ENCODE results near the gene RHOC.

RHOC gene

DNA sequence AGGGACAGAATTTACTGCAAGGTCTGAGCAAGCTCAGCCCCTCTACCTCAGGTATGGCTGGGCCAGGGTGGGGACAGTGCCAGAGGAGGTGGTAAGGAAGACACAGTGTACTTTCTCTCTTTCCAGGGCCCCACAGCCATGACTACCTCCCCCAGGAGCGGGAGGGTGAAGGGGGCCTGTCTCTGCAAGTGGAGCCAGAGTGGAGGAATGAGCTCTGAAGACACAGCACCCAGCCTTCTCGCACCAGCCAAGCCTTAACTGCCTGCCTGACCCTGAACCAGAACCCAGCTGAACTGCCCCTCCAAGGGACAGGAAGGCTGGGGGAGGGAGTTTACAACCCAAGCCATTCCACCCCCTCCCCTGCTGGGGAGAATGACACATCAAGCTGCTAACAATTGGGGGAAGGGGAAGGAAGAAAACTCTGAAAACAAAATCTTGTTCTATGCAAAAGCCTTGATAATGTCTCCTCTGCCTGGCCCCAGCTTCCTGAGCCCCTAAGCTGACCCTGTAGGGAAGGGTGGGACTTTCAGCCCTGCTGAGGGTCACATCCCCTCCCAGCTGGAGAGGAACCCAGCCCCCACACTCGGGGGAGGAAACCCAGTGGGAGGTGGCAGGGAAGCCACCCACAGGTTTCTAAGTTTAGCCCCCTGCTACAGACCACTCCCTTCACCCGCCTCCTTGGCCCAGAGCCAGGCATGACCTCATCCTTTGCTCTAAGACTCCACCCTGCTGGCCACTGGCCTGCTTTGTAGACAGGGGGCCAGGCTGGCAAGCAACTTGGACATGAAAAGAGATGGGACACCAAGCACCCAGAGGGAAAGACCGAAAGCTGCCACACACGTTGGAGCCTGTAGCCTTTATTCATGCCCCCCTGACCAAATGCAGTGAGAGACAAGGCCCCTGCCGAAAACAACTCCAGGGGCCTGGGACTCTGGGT, 6.4 kb downstream of the RHOC start:
- DNase-seq, result no peak

DNA sequence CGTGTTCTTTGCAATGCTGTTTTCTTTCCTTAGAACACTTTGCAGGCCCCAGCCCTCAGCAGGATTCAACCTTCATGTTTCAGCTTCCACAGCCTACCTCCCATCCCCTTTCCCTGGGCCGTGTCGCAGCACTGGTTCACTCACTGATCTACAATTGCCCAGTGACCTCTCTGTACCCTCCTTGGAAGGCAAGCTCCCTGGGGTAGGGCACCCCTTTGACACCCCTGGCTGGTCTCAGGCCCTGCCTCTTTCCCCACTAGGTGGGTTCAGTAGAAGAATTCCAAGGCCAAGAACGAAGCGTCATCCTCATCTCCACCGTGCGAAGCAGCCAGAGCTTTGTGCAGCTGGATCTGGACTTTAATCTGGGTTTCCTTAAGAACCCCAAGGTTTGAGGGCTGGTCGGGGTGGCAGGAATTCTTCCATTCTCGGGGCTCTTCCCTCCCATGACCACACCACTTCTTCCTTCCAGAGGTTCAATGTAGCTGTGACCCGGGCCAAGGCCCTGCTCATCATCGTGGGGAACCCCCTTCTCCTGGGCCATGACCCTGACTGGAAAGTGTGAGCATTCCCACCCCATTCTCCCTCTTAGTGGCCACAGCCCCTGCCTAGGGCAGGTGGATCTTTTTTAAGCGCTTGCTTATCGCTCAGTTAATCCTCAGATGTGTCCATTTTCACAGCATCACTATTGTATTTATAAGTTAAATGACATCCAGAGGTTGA, 7.3 kb downstream of the RHOC start:
- no peak for DNase-seq

DNA sequence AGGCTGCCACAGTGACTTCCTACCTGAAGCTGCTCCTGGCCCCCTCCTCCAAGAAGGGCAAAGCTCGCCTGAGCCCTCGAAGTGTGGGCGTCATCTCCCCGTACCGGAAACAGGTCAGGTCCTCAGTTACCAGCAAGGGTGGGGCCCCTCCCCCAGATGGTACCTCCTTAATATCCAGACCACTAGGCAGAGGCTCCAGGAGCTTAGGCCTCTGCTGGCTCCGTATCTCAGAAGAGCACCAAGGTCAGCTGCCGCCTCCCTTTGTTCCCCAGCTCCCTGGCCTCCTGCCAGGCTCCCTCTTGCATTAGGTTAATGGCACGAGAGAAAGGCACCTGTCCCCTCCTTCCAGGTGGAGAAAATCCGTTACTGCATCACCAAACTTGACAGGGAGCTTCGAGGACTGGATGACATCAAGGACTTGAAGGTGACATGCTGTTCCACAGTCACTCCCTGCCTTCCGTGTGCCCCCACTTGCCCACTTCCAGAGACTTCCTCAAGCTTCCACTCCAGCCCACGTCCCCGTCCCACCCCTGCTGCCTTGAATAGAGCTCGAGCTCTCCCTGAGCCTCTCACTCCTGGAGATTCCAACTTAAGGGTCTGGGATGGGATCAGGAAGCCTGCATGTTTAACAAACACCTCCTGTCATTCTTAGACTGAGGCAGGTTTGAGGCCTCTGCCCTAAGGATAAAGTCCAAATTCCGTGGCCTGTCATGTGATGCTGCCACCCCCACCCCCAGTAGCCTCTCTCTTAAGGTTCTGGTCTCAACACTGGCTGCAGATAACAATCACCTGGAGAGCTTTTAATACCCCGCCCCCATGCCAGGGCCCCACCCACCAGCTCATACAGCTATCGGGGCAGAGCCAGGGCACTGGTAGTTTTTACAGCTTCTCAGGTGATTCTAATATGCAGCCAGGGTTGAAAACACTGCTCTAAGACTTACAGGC, 8.3 kb downstream of the RHOC start:
- no peak for DNase-seq

DNA sequence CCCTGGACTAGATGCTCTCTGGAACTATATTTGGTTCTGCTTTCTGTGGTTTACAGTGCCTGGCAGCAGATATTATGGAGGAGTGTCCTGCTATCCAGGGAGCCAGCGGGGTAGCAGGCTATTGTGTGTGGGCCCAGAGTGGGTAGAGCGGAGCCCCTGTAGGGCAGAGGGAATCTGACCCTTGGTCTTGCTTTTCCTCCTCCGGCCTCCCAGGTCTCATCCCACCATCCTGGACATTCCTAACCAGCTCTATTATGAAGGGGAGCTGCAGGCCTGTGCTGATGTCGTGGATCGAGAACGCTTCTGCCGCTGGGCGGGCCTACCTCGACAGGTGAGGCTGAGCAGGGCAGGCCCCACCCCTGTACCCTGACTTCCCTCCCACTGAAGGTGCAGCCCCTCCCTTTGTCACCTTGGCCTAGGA, 9.1 kb downstream of the RHOC start:
- no peak for DNase-seq

DNA sequence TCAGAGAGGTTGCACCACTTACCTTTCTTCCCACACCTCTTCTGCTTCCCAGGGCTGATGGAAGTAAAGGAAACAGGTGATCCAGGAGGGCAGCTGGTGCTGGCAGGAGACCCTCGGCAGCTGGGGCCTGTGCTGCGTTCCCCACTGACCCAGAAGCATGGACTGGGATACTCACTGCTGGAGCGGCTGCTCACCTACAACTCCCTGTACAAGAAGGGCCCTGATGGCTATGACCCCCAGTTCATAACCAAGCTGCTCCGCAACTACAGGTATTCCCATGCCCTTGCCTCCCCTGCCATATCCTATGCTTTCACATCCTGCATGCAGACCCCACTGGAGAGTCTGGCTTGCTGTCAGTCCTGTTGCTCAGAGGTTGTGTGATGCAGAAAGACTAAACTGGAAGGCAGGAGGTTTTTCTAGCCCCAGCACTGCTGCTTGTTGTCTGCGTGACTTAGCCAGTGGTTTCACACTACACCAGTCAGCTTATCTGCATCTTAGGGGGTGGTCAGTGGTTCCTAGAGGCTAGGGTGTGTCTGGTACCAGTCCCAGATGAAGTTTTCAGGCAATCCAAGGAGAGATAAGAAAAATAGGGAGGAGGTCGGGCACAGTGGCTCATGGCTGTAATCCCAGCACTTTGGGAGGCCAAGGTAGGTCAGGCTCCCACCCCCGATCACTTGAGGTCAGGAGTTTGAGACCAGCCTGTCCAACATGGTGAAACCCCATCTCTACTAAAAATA, 10.2 kb downstream of the RHOC start:
- no peak for DNase-seq

DNA sequence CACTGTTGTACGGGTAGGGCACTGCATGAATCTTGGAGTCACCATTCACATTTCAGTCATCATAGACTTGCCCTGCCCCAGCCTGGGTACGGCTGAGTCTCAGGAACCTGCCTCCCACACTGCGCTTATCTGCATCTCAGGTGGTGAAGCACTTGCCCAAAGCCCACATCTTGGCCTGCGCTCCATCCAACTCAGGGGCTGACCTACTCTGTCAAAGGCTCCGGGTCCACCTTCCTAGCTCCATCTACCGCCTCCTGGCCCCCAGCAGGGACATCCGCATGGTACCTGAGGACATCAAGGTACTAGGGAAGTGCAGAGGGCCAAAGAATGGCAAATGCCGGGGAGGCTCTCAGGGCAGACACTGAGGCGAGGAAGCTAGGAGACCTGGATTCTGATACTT, 11.7 kb downstream of the RHOC start:
- no peak for DNase-seq

DNA sequence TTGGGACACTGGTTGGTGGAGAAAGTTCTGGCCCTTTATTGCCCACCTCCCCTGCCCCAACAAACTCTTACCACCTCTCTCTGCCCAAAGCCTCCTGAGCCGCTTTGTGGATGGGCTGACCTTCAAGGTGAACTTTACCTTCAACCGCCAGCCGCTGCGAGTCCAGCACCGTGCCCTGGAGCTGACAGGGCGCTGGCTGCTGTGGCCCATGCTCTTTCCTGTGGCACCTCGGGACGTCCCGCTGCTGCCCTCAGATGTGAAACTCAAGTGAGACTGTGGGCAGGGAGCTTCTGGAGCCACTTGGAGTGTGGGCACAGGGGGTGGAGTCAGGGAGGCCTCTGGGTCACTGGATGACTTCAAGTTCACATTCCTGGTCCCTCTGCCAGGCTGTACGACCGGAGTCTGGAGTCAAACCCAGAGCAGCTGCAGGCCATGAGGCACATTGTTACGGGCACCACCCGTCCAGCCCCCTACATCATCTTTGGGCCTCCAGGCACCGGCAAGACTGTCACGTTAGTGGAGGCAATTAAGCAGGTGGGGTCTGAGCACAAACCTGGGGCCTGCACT, 12.5 kb downstream of the RHOC start:
- no peak for DNase-seq

DNA sequence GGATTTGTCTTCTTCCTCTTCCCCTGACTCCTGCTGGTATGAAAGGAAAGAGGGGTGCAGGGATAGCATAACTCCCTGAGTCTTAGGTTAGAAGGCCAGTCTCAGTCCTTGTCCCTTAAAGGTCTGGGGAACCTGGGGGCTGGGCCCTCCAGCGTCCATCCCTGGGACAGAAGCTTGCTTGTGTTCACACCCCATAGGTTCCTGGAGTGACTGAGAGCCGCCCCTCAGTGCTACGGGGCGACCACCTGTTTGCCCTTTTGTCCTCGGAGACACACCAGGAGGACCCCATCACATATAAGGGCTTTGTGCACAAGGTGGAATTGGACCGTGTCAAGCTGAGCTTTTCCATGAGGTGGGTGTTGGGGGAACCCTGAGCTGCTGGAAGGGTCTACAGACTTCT, 13.1 kb downstream of the RHOC start:
- no peak for DNase-seq

DNA sequence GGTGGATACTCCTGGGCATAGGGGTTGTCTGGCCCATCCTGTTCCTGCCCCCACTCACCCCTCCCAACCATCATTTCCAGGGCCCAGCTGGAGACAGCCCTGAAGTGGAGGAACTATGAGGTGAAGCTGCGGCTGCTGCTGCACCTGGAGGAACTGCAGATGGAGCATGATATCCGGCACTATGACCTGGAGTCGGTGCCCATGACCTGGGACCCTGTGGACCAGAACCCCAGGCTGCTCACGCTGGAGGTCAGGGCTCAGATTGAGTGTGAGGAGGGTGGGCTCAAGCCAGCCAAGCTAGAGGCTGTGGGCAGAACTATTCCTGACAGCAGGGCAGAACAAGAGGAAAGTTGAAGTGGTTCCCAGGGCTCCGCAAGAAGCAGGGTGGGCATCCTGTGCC, 14.2 kb downstream of the RHOC start:
- DNase-seq, result no peak

DNA sequence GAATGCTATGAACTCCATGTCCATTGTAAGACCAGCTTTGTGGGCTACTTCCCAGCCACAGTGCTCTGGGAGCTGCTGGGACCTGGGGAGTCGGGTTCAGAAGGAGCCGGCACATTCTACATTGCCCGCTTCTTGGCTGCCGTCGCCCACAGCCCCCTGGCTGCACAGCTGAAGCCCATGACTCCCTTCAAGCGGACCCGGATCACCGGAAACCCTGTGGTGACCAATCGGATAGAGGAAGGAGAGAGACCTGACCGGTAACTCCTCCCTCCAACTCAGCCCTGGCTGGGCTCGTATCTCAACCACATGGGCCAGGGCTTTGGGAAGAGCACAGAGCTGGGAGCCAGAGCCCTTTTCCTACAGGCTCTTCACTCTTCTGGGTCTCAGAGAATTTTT, 17.1 kb downstream of the RHOC start:
- DNase-seq, result no peak

DNA sequence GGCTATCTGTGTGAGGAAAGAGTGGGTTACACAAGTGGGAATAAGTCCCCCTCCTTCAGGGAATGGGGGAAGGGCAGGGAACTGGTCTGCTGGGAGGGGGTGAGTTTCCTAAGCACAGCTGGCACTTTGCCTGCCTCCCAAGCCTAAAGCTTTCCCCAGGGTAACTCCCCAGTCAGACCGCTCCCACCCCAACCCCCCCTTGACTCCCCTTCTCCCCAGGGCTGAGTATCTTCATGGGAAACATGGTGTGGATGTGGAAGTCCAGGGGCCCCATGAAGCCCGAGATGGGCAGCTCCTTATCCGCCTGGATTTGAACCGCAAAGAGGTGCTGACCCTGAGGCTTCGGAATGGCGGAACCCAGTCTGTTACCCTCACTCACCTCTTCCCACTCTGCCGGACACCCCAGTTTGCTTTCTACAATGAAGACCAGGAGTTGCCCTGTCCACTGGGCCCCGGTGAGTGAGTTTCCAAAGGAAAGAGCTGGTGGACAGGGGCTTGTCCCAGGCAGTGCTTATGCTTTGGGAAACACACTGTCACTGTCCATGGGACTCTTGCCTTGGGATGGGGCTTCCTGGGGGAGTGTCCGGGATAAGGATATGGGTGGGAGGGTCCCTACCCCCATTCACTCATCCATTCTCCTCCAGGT, 17.6 kb downstream of the RHOC start:
- DNase-seq, result no peak

DNA sequence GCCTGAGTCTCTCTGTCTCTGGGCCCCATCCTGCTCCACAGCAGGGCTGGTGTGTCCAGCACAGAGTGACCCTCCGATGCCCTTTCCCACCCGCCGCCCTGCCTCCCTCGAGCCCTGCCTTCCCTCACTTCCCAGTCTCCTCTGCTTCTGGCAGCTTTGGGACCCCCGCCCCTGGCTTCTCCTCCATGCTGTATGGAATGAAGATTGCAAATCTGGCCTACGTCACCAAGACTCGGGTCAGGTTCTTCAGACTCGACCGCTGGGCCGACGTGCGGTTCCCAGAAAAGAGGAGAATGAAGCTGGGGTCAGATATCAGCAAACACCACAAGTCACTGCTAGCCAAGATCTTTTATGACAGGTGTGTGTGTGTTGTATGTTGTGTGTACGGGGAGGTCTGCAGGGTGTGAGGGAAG, 18.1 kb downstream of the RHOC start:
- no peak for DNase-seq

DNA sequence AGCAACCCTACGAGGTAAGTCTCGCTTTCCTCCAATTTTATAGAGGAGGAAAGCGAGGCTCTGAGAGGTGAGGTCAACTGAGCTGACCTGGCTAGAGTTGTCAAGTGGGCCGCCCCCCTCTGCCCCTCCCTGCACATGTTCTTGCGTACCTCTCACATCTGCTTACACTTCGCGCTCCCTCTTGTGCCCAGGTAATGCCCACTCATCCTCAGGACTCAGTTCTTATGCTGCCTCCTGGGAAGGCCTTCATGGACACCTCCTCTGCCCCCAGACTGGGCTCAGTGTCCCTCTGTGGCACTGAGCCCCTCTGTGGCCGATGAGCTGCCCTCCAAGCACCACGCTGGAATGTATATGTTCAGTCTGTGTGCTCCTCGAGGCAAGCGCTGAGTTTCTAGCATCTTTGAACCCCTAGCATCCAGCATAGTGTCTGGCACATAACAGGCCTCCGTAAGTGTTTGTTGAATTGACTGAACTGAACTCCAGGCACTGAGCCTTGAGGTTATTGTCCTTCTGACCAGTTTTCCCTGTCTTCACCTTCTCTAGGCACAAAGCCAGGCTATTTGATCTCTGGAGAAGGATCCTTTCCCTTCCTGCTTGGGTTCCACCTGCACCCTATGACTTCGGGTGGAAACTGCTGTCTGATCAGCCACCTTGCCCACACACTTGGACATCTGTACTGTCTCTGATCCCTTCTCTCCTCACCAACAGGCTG, 19.0 kb downstream of the RHOC start:
- no peak for DNase-seq

DNA sequence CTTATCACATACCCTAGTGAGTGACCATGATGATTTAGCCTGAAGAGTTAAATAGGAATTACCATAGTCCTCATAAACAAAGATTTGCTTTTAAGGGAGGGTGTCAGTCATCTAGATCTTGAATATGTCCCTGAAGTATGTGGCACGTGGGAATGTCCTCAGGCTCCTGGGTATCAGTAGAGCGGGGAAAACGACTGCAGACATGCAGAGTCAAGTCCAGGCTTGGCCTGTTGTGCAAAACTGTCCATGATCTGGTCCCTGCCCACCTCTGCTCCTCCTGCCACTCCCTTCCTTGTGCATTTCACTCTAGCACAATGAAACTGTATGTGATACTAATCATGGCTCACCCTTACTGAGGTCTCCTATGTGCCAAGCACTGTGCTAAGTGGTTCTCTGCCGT, 19.6 kb downstream of the RHOC start:
- DNase-seq, result no peak

DNA sequence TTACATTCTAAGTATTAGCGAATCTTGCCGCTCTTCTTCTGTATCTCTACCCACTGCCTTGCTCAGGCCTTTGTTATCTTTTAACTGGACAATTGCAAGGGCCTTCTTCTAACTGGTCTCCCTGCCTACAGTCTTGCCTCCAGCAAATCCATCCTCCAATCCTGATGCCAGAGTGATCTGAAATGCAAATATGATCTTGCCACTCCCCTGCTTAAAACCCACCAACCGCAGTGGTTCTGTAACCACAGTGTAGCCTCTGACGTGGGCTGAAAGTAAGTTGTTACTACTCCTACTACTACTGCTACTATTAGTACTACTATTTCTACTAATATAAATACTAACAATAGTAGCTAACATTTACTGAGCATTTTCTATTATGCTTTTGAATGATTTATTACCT, 20.1 kb downstream of the RHOC start:
- no peak for DNase-seq

DNA sequence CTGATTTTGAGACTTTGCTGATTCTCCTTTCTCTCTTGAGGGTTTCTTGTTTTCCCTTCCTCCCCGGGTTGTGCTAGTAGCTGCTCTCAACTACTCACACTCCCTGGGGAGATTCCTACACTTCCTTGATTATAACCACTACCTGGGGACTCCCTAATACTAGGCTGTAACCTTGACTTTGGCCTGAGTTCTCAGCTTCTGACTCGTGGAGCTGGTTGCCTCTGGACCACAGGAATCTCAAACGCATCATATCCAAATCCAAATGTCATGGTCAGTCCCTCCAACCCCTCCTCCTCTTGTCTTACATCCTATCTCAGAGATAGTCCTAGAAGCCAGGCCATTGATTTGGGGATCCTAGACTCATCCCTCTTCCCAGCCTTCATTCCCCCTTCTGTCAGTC, 20.5 kb downstream of the RHOC start:
- no peak for DNase-seq

DNA sequence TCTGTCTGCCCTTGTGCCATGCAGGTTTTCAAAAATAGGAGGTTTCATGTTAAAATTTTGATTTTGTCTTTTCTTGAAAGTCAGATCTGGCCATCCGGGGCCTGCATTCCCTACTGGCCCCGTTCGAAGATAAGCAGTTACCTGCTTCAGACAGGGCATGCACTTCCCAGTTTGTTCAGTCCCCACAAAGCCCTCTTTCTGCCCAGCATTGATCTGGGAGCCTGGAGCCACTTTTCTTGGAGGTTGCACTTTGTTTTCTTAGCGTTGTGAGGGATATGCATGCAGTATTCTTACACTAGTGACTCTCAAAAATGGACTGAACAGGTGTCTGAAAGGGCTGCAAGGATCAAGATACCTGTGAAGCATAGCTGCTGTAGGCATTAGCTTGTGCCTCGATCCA, 21.0 kb downstream of the RHOC start:
- no peak for DNase-seq

DNA sequence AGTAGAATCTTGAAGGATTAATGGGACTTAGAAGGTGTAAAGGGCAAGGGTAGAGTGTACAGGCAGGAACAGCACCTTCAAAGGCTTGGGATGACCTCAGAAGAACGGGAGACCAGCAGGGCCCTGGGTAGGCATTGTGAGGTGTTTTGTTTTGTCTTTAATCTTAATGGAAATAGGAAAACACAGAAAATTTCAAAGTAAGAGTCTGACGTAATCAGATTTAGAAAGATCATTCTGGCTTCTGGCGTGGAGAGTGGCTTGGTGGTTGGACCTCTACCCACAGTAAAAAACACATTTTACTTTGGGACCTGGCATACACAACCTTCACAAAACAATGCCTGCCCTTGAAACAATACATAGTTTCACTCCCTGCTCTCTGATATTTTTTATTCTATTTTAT, 28.3 kb downstream of the RHOC start:
- no peak for DNase-seq

DNA sequence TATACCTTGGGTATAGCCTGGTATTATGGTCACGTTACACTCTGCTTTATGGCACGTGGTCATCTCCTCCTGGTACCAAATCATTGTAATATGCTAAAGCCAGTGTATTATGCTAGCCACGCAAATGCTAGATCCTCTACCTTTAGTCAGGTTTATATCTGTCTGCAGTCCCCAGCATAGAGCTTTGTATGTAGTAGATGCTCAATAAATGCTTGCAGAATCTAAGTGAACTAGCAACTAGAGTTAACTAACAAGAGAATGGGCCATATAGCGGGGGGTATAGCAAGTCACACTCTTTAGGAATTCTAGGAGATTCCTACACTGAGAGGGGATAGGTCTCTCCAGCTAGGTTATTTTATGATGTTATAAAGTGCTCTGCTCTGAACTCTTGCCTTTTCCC, 29.4 kb downstream of the RHOC start:
- DNase-seq, result no peak

DNA sequence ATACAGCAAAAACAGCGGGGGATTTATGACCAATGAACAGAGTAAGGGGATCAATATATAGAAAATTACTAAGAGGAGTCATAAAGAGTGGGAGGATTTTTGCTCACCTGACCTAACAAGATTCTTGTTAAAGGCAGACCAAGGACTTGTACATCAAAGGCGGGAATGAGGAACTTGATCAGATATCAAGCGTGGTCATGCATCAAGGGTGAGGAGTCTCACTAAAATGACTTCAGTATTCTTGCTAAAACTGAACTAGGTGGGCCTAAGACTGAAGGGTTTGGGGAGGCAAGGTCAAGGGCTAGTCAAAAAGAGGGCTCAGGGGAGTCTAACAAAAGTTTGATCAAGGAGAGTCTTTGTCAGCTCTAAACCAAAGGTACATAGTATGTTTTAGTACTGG, 30.4 kb downstream of the RHOC start:
- DNase-seq, result no peak
